ENCODE results near the gene MOBP.
A peak's percentile ranks its signal among the peaks of the same experiment; 100 is the strongest.

The MOBP gene

GRCh38 chr3:39491014-39491413 lies 23.5 kb downstream of the MOBP start:
- H3K36me3 ChIP-seq (ENCODE audit: control insufficient read depth in 4 of 4, insufficient read depth in 4 of 4, low read length in 3 of 4), result no peaks in the 10 kb centered on the region
- 100% methylated on average over 1 of the region's 3 CpGs for WGBS (ENCODE audit: insufficient coverage)
- H3K9me3 ChIP-seq (ENCODE audit: control extremely low read depth in 1 of 5, control insufficient read depth in 4 of 5, insufficient read depth in 2 of 5, low read depth in 1 of 5, low read length in 4 of 5), result no peaks in the 10 kb centered on the region
- ChIA-PET CTCF (interaction anchor here (0.9 kb wide), 1 partner anchor 14 kb away, joined by 3 read pairs; no protein-coding TSS in a partner anchor), POLR2A (no interaction called here)
- peaks cover 0 to 9% (median under 1%) of the 10 kb centered on the region in 4 experiments for H3K4me1 ChIP-seq (ENCODE audit: control extremely low read depth in 1 of 4, control insufficient read depth in 4 of 4, insufficient read depth in 4 of 4, low read length in 3 of 4)
- DNase-seq, result no peak
- peaks cover 0 to 2% (median 0%) of the 10 kb centered on the region in 5 experiments for H3K27me3 ChIP-seq (replicated peaks in 2 of 5; ENCODE audit: control insufficient read depth in 4 of 5, insufficient read depth in 5 of 5, low read length in 4 of 5)
- H3K27ac ChIP-seq (ENCODE audit: insufficient read depth in 1 of 2, low read depth in 1 of 2, low read length in 2 of 2, poor library complexity in 1 of 2, severe bottlenecking in 2 of 2), result no peak overlapping the region
- H3K4me3 ChIP-seq (ENCODE audit: control insufficient read depth in 1 of 7, extremely low read depth in 1 of 7, insufficient read depth in 4 of 7, low read depth in 2 of 7, low read length in 6 of 7), result no peak overlapping the region

- peaks cover 0 to 2% (median 0%) of the 10 kb centered on the region in 5 experiments for H3K27me3 ChIP-seq (replicated peaks in 2 of 5; ENCODE audit: control insufficient read depth in 4 of 5, insufficient read depth in 5 of 5, low read length in 4 of 5)
- H3K27ac ChIP-seq (ENCODE audit: insufficient read depth in 1 of 2, low read depth in 1 of 2, low read length in 2 of 2, poor library complexity in 1 of 2, severe bottlenecking in 2 of 2), result no peak overlapping the region
- POLR2A ChIA-PET, result no interaction called here
- H3K4me3 ChIP-seq (ENCODE audit: control insufficient read depth in 1 of 7, extremely low read depth in 1 of 7, insufficient read depth in 4 of 7, low read depth in 2 of 7, low read length in 6 of 7), result no peak overlapping the region
- no peak for DNase-seq
- no peaks in the 10 kb centered on the region for H3K36me3 ChIP-seq (ENCODE audit: control insufficient read depth in 4 of 4, insufficient read depth in 4 of 4, low read length in 3 of 4)
- H3K4me1 ChIP-seq (ENCODE audit: control extremely low read depth in 1 of 4, control insufficient read depth in 4 of 4, insufficient read depth in 4 of 4, low read length in 3 of 4), result peaks cover 0 to 9% (median under 1%) of the 10 kb centered on the region in 4 experiments
- no peaks in the 10 kb centered on the region for H3K9me3 ChIP-seq (ENCODE audit: control extremely low read depth in 1 of 5, control insufficient read depth in 4 of 5, insufficient read depth in 2 of 5, low read depth in 1 of 5, low read length in 4 of 5)
- CTCF ChIA-PET, result interaction anchor here (0.9 kb wide), 1 partner anchor 15 kb away, joined by 3 read pairs; no protein-coding TSS in a partner anchor
- WGBS (ENCODE audit: insufficient coverage), result 100% methylated on average over 2 of the region's 3 CpGs
Observed at GRCh38 chr3:39491733-39492350, 24.4 kb downstream of the MOBP start.

- 100% methylated on average over 1 of the region's 4 CpGs for WGBS (ENCODE audit: insufficient coverage)
- CTCF ChIA-PET, result no interaction called here
- Histone ChIP-seq H3K4me3 (ENCODE audit: control insufficient read depth in 1 of 7, extremely low read depth in 1 of 7, insufficient read depth in 4 of 7, low read depth in 2 of 7, low read length in 6 of 7) (no peak overlapping the region), H3K27ac (ENCODE audit: insufficient read depth in 1 of 2, low read depth in 1 of 2, low read length in 2 of 2, poor library complexity in 1 of 2, severe bottlenecking in 2 of 2) (no peak overlapping the region), H3K36me3 (ENCODE audit: control insufficient read depth in 4 of 4, insufficient read depth in 4 of 4, low read length in 3 of 4) (no peaks in the 10 kb centered on the region), H3K9me3 (ENCODE audit: control extremely low read depth in 1 of 5, control insufficient read depth in 4 of 5, insufficient read depth in 2 of 5, low read depth in 1 of 5, low read length in 4 of 5) (no peaks in the 10 kb centered on the region), H3K27me3 (replicated peaks in 2 of 5; ENCODE audit: control insufficient read depth in 4 of 5, insufficient read depth in 5 of 5, low read length in 4 of 5) (peaks cover 0 to 9% (median 3%) of the 10 kb centered on the region in 5 experiments), H3K4me1 (ENCODE audit: control extremely low read depth in 1 of 4, control insufficient read depth in 4 of 4, insufficient read depth in 4 of 4, low read length in 3 of 4) (peaks cover 0 to 9% (median under 1%) of the 10 kb centered on the region in 4 experiments)
- POLR2A ChIA-PET, result no interaction called here
- DNase-seq, result no peak
Observed at GRCh38 chr3:39494781-39495180, 27.3 kb downstream of the MOBP start.

- ChIA-PET POLR2A (no interaction called here), CTCF (interaction anchor here (1.8 to 3.2 kb wide), 4 partner anchors 16 to 91 kb away, joined by 5 to 25 read pairs (median 6); partner anchors contain the start of gene RPSA)
- no peak for DNase-seq
- no peak overlapping the region for H3K27ac ChIP-seq (ENCODE audit: insufficient read depth in 1 of 2, low read depth in 1 of 2, low read length in 2 of 2, poor library complexity in 1 of 2, severe bottlenecking in 2 of 2)
- no peaks in the 10 kb centered on the region for H3K36me3 ChIP-seq (ENCODE audit: control insufficient read depth in 4 of 4, insufficient read depth in 4 of 4, low read length in 3 of 4)
- 91% methylated on average over 5 of the region's 5 CpGs for WGBS (ENCODE audit: insufficient coverage)
- peaks cover 7 to 31% (median 18%) of the 10 kb centered on the region in 5 experiments for H3K27me3 ChIP-seq (replicated peaks in 2 of 5; ENCODE audit: control insufficient read depth in 4 of 5, insufficient read depth in 5 of 5, low read length in 4 of 5)
- H3K4me1 ChIP-seq (ENCODE audit: control extremely low read depth in 1 of 4, control insufficient read depth in 4 of 4, insufficient read depth in 4 of 4, low read length in 3 of 4), result peaks cover 0 to 13% (median 4%) of the 10 kb centered on the region in 4 experiments
- no peak overlapping the region for H3K4me3 ChIP-seq (ENCODE audit: control insufficient read depth in 1 of 7, extremely low read depth in 1 of 7, insufficient read depth in 4 of 7, low read depth in 2 of 7, low read length in 6 of 7)
- peaks cover 0 to under 1% (median 0%) of the 10 kb centered on the region in 5 experiments for H3K9me3 ChIP-seq (ENCODE audit: control extremely low read depth in 1 of 5, control insufficient read depth in 4 of 5, insufficient read depth in 2 of 5, low read depth in 1 of 5, low read length in 4 of 5)
Observed at GRCh38 chr3:39497753-39498152, 30.3 kb downstream of the MOBP start.

- CTCF ChIA-PET, result interaction anchor here (0.8 to 3.2 kb wide), 6 partner anchors 14 to 93 kb away, joined by 3 to 25 read pairs (median 6); partner anchors contain the start of gene RPSA
- Histone ChIP-seq H3K4me1 (ENCODE audit: control extremely low read depth in 1 of 4, control insufficient read depth in 4 of 4, insufficient read depth in 4 of 4, low read length in 3 of 4) (peaks cover 0 to 13% (median 4%) of the 10 kb centered on the region in 4 experiments), H3K4me3 (ENCODE audit: control insufficient read depth in 1 of 7, extremely low read depth in 1 of 7, insufficient read depth in 4 of 7, low read depth in 2 of 7, low read length in 6 of 7) (no peak overlapping the region), H3K27me3 (replicated peaks in 2 of 5; ENCODE audit: control insufficient read depth in 4 of 5, insufficient read depth in 5 of 5, low read length in 4 of 5) (peaks cover 11 to 36% (median 24%) of the 10 kb centered on the region in 5 experiments), H3K9me3 (ENCODE audit: control extremely low read depth in 1 of 5, control insufficient read depth in 4 of 5, insufficient read depth in 2 of 5, low read depth in 1 of 5, low read length in 4 of 5) (peaks cover 0 to 5% (median 3%) of the 10 kb centered on the region in 5 experiments), H3K27ac (ENCODE audit: insufficient read depth in 1 of 2, low read depth in 1 of 2, low read length in 2 of 2, poor library complexity in 1 of 2, severe bottlenecking in 2 of 2) (no peak overlapping the region), H3K36me3 (ENCODE audit: control insufficient read depth in 4 of 4, insufficient read depth in 4 of 4, low read length in 3 of 4) (no peaks in the 10 kb centered on the region)
- POLR2A ChIA-PET, result no interaction called here
- DNase-seq, result peak in 2 of 3 donors; percentile 32 to 40
- WGBS (ENCODE audit: insufficient coverage), result 83% methylated on average over 2 of the region's 2 CpGs
Observed at GRCh38 chr3:39499651-39500273, 32.3 kb downstream of the MOBP start.

GRCh38 chr3:39501059-39501458 lies 33.6 kb downstream of the MOBP start:
- ChIA-PET CTCF (interaction anchor here (0.5 to 3.2 kb wide), 3 partner anchors 53 to 489 kb away, joined by 3 to 25 read pairs (median 5); no protein-coding TSS in a partner anchor), POLR2A (no interaction called here)
- Histone ChIP-seq H3K4me1 (ENCODE audit: control extremely low read depth in 1 of 4, control insufficient read depth in 4 of 4, insufficient read depth in 4 of 4, low read length in 3 of 4) (peaks cover 0 to 13% (median 4%) of the 10 kb centered on the region in 4 experiments), H3K27me3 (replicated peaks in 2 of 5; ENCODE audit: control insufficient read depth in 4 of 5, insufficient read depth in 5 of 5, low read length in 4 of 5) (peaks cover 11 to 36% (median 24%) of the 10 kb centered on the region in 5 experiments), H3K27ac (ENCODE audit: insufficient read depth in 1 of 2, low read depth in 1 of 2, low read length in 2 of 2, poor library complexity in 1 of 2, severe bottlenecking in 2 of 2) (no peak overlapping the region), H3K9me3 (ENCODE audit: control extremely low read depth in 1 of 5, control insufficient read depth in 4 of 5, insufficient read depth in 2 of 5, low read depth in 1 of 5, low read length in 4 of 5) (peaks cover 0 to 5% (median 3%) of the 10 kb centered on the region in 5 experiments), H3K36me3 (ENCODE audit: control insufficient read depth in 4 of 4, insufficient read depth in 4 of 4, low read length in 3 of 4) (no peaks in the 10 kb centered on the region), H3K4me3 (ENCODE audit: control insufficient read depth in 1 of 7, extremely low read depth in 1 of 7, insufficient read depth in 4 of 7, low read depth in 2 of 7, low read length in 6 of 7) (no peak overlapping the region)
- WGBS (ENCODE audit: insufficient coverage), result no CpG with 5 or more reads among the region's 3 CpGs
- no peak for DNase-seq
